ENCODE results near the gene GALNT10.

Gene GALNT10

GRCh38 chr5:154215571-154216325 is 25.2 kb downstream of the GALNT10 start:
- Histone ChIP-seq H3K4me1 (ENCODE audit: control insufficient read depth, insufficient read depth, low read length, poor library complexity, severe bottlenecking) (peaks cover 8% of the 10 kb centered on the region), H3K27ac (ENCODE audit: insufficient read depth, low read length, poor library complexity, severe bottlenecking) (no peak overlapping the region), H3K36me3 (ENCODE audit: control insufficient read depth, insufficient read depth, low read length) (peaks cover 6% of the 10 kb centered on the region), H3K27me3 (replicated peaks; ENCODE audit: control insufficient read depth, insufficient read depth, low read length, poor library complexity, severe bottlenecking) (no peaks in the 10 kb centered on the region), H3K9me3 (ENCODE audit: control insufficient read depth, low read length) (no peaks in the 10 kb centered on the region), H3K4me3 (ENCODE audit: insufficient read depth, low read depth, low read length, poor library complexity, severe bottlenecking) (no peak overlapping the region)
- no peak for DNase-seq

- no peaks in the 10 kb centered on the region for H3K9me3 ChIP-seq (ENCODE audit: control insufficient read depth, low read length)
- H3K36me3 ChIP-seq (ENCODE audit: control insufficient read depth, insufficient read depth, low read length): peaks cover 6% of the 10 kb centered on the region
- H3K4me1 ChIP-seq (ENCODE audit: control insufficient read depth, insufficient read depth, low read length, poor library complexity, severe bottlenecking): peaks cover 8% of the 10 kb centered on the region
- no peak for DNase-seq
- H3K27me3 ChIP-seq (replicated peaks; ENCODE audit: control insufficient read depth, insufficient read depth, low read length, poor library complexity, severe bottlenecking): no peaks in the 10 kb centered on the region
- no peak overlapping the region for H3K4me3 ChIP-seq (ENCODE audit: insufficient read depth, low read depth, low read length, poor library complexity, severe bottlenecking)
- no peak overlapping the region for H3K27ac ChIP-seq (ENCODE audit: insufficient read depth, low read length, poor library complexity, severe bottlenecking)
These were observed 26.9 kb downstream of the GALNT10 start for GRCh38 chr5:154217462-154217861.

- H3K4me3 ChIP-seq (ENCODE audit: insufficient read depth, low read depth, low read length, poor library complexity, severe bottlenecking): no peak overlapping the region
- peaks cover 8% of the 10 kb centered on the region for H3K4me1 ChIP-seq (ENCODE audit: control insufficient read depth, insufficient read depth, low read length, poor library complexity, severe bottlenecking)
These were observed 28.3 kb downstream of the GALNT10 start for GRCh38 chr5:154218786-154219185.

GRCh38 chr5:154220625-154221024 is 30.1 kb downstream of the GALNT10 start:
- H3K4me1 ChIP-seq (ENCODE audit: control insufficient read depth, insufficient read depth, low read length, poor library complexity, severe bottlenecking): peaks cover 8% of the 10 kb centered on the region
- DNase-seq: no peak
- H3K9me3 ChIP-seq (ENCODE audit: control insufficient read depth, low read length): no peaks in the 10 kb centered on the region
- H3K36me3 ChIP-seq (ENCODE audit: control insufficient read depth, insufficient read depth, low read length): peaks cover 6% of the 10 kb centered on the region
- H3K27me3 ChIP-seq (replicated peaks; ENCODE audit: control insufficient read depth, insufficient read depth, low read length, poor library complexity, severe bottlenecking): no peaks in the 10 kb centered on the region
- H3K27ac ChIP-seq (ENCODE audit: insufficient read depth, low read length, poor library complexity, severe bottlenecking): no peak overlapping the region
- no peak overlapping the region for H3K4me3 ChIP-seq (ENCODE audit: insufficient read depth, low read depth, low read length, poor library complexity, severe bottlenecking)

More at GRCh38 chr5:154218786-154219185, 28.3 kb downstream of the GALNT10 start:
- no peak overlapping the region for H3K27ac ChIP-seq (ENCODE audit: insufficient read depth, low read length, poor library complexity, severe bottlenecking)
- H3K36me3 ChIP-seq (ENCODE audit: control insufficient read depth, insufficient read depth, low read length): peaks cover 6% of the 10 kb centered on the region
- no peak for DNase-seq
- no peaks in the 10 kb centered on the region for H3K9me3 ChIP-seq (ENCODE audit: control insufficient read depth, low read length)
- no peaks in the 10 kb centered on the region for H3K27me3 ChIP-seq (replicated peaks; ENCODE audit: control insufficient read depth, insufficient read depth, low read length, poor library complexity, severe bottlenecking)

- Histone ChIP-seq H3K4me3 (ENCODE audit: insufficient read depth, low read depth, low read length, poor library complexity, severe bottlenecking) (no peak overlapping the region), H3K27me3 (replicated peaks; ENCODE audit: control insufficient read depth, insufficient read depth, low read length, poor library complexity, severe bottlenecking) (no peaks in the 10 kb centered on the region), H3K4me1 (ENCODE audit: control insufficient read depth, insufficient read depth, low read length, poor library complexity, severe bottlenecking) (peaks cover 8% of the 10 kb centered on the region), H3K27ac (ENCODE audit: insufficient read depth, low read length, poor library complexity, severe bottlenecking) (peak overlapping the region; percentile 38), H3K9me3 (ENCODE audit: control insufficient read depth, low read length) (no peaks in the 10 kb centered on the region), H3K36me3 (ENCODE audit: control insufficient read depth, insufficient read depth, low read length) (peaks cover 6% of the 10 kb centered on the region)
- DNase-seq: peak; percentile 30 to 36 (median 32)
These were observed 30.9 kb downstream of the GALNT10 start for GRCh38 chr5:154221371-154221896.

- no peak for DNase-seq
- Histone ChIP-seq H3K36me3 (ENCODE audit: control insufficient read depth, insufficient read depth, low read length) (peaks cover 6% of the 10 kb centered on the region), H3K27me3 (replicated peaks; ENCODE audit: control insufficient read depth, insufficient read depth, low read length, poor library complexity, severe bottlenecking) (no peaks in the 10 kb centered on the region), H3K27ac (ENCODE audit: insufficient read depth, low read length, poor library complexity, severe bottlenecking) (peak overlapping the region; percentile 38), H3K4me3 (ENCODE audit: insufficient read depth, low read depth, low read length, poor library complexity, severe bottlenecking) (no peak overlapping the region), H3K4me1 (ENCODE audit: control insufficient read depth, insufficient read depth, low read length, poor library complexity, severe bottlenecking) (peaks cover 2% of the 10 kb centered on the region), H3K9me3 (ENCODE audit: control insufficient read depth, low read length) (no peaks in the 10 kb centered on the region)
These were observed 31.9 kb downstream of the GALNT10 start for GRCh38 chr5:154222414-154222813.

GRCh38 chr5:154223320-154223719 is 32.8 kb downstream of the GALNT10 start:
- no peaks in the 10 kb centered on the region for H3K27me3 ChIP-seq (replicated peaks; ENCODE audit: control insufficient read depth, insufficient read depth, low read length, poor library complexity, severe bottlenecking)

GRCh38 chr5:154227090-154227489 is 36.6 kb downstream of the GALNT10 start:
- Histone ChIP-seq H3K27me3 (replicated peaks; ENCODE audit: control insufficient read depth, insufficient read depth, low read length, poor library complexity, severe bottlenecking) (no peaks in the 10 kb centered on the region), H3K4me1 (ENCODE audit: control insufficient read depth, insufficient read depth, low read length, poor library complexity, severe bottlenecking) (no peaks in the 10 kb centered on the region), H3K36me3 (ENCODE audit: control insufficient read depth, insufficient read depth, low read length) (no peaks in the 10 kb centered on the region), H3K9me3 (ENCODE audit: control insufficient read depth, low read length) (no peaks in the 10 kb centered on the region), H3K4me3 (ENCODE audit: insufficient read depth, low read depth, low read length, poor library complexity, severe bottlenecking) (no peak overlapping the region), H3K27ac (ENCODE audit: insufficient read depth, low read length, poor library complexity, severe bottlenecking) (no peak overlapping the region)
- no peak for DNase-seq

More at GRCh38 chr5:154223320-154223719, 32.8 kb downstream of the GALNT10 start:
- peaks cover 6% of the 10 kb centered on the region for H3K36me3 ChIP-seq (ENCODE audit: control insufficient read depth, insufficient read depth, low read length)
- H3K9me3 ChIP-seq (ENCODE audit: control insufficient read depth, low read length): no peaks in the 10 kb centered on the region
- no peak for DNase-seq
- H3K4me3 ChIP-seq (ENCODE audit: insufficient read depth, low read depth, low read length, poor library complexity, severe bottlenecking): no peak overlapping the region
- H3K27ac ChIP-seq (ENCODE audit: insufficient read depth, low read length, poor library complexity, severe bottlenecking): no peak overlapping the region
- H3K4me1 ChIP-seq (ENCODE audit: control insufficient read depth, insufficient read depth, low read length, poor library complexity, severe bottlenecking): no peaks in the 10 kb centered on the region

GRCh38 chr5:154228696-154229095 is 38.2 kb downstream of the GALNT10 start:
- Histone ChIP-seq H3K4me1 (ENCODE audit: control insufficient read depth, insufficient read depth, low read length, poor library complexity, severe bottlenecking) (no peaks in the 10 kb centered on the region), H3K27me3 (replicated peaks; ENCODE audit: control insufficient read depth, insufficient read depth, low read length, poor library complexity, severe bottlenecking) (no peaks in the 10 kb centered on the region), H3K27ac (ENCODE audit: insufficient read depth, low read length, poor library complexity, severe bottlenecking) (no peak overlapping the region), H3K4me3 (ENCODE audit: insufficient read depth, low read depth, low read length, poor library complexity, severe bottlenecking) (no peak overlapping the region), H3K36me3 (ENCODE audit: control insufficient read depth, insufficient read depth, low read length) (no peaks in the 10 kb centered on the region), H3K9me3 (ENCODE audit: control insufficient read depth, low read length) (no peaks in the 10 kb centered on the region)
- no peak for DNase-seq

- no peaks in the 10 kb centered on the region for H3K27me3 ChIP-seq (replicated peaks; ENCODE audit: control insufficient read depth, insufficient read depth, low read length, poor library complexity, severe bottlenecking)
- H3K9me3 ChIP-seq (ENCODE audit: control insufficient read depth, low read length): no peaks in the 10 kb centered on the region
- no peak overlapping the region for H3K27ac ChIP-seq (ENCODE audit: insufficient read depth, low read length, poor library complexity, severe bottlenecking)
- H3K36me3 ChIP-seq (ENCODE audit: control insufficient read depth, insufficient read depth, low read length): no peaks in the 10 kb centered on the region
- no peaks in the 10 kb centered on the region for H3K4me1 ChIP-seq (ENCODE audit: control insufficient read depth, insufficient read depth, low read length, poor library complexity, severe bottlenecking)
- DNase-seq: no peak
- H3K4me3 ChIP-seq (ENCODE audit: insufficient read depth, low read depth, low read length, poor library complexity, severe bottlenecking): no peak overlapping the region
These were observed 40.0 kb downstream of the GALNT10 start for GRCh38 chr5:154230526-154230925.

Data from effector memory CD4-positive, alpha-beta T cell (primary cell).